HepG2 (cell line): ENCODE measurements around the gene ROBO3. TPM values are rescaled to one million over a fixed set of nuclear protein-coding genes. Genes with fewer than 3 reads are reported as not detected.

Experiments used
- ATF4 ChIP-seq, 2 experiments: fragments of 450-650 bp in 1 of 2; sonication (generic) in 1 of 2; formaldehyde crosslinking; IDR thresholded peaks; 2 replicates each; pipeline versions ENCODE4 v1.5.0 to v1.8.0; 2020 to 2022; ENCODE audit warnings: mild to moderate bottlenecking in 1 of 2, missing genetic modification reagents in 1 of 2
- CEBPZ ChIP-seq: IDR thresholded peaks from 2 replicates; pipeline ENCODE4 v1.6.1; 2012; ENCODE audit warnings: low read length, improper control_type of control experiment
- CHD4 ChIP-seq: fragments of 200-600 bp; sonication (generic); IDR thresholded peaks from 2 replicates; pipeline ENCODE4 v1.7.0; 2017; ENCODE audit warnings: mild to moderate bottlenecking, low read length, borderline replicate concordance
- ELK4 ChIP-seq: sonication (generic); formaldehyde crosslinking; IDR thresholded peaks from 2 replicates; pipeline ENCODE4 v1.9.0; 2021; ENCODE audit warnings: missing genetic modification reagents, borderline replicate concordance
- GRHL1 ChIP-seq: sonication (generic); formaldehyde crosslinking; conservative IDR thresholded peaks from 2 replicates; pipeline ENCODE4 v1.8.0; 2022; ENCODE audit warnings: missing genetic modification reagents
- ISL2 ChIP-seq: sonication (generic); formaldehyde crosslinking; IDR thresholded peaks from 2 replicates; pipeline ENCODE4 v1.5.0; 2020; ENCODE audit warnings: missing genetic modification reagents
- KAT7 ChIP-seq: IDR thresholded peaks from 2 replicates; pipeline ENCODE4 v1.6.1; 2018; ENCODE audit warnings: borderline replicate concordance, missing compliant biosample characterization
- KLF15 ChIP-seq: sonication (generic); formaldehyde crosslinking; IDR thresholded peaks from 2 replicates; pipeline ENCODE4 v1.8.1; 2023; ENCODE audit warnings: borderline replicate concordance, mild to moderate bottlenecking, inconsistent platforms, missing genetic modification reagents, mixed read lengths
- MTF2 ChIP-seq: sonication (generic); formaldehyde crosslinking; IDR thresholded peaks from 2 replicates; pipeline ENCODE4 v1.5.0; 2020; ENCODE audit warnings: missing genetic modification reagents, borderline replicate concordance
- NFYB ChIP-seq: sonication (generic); formaldehyde crosslinking; IDR thresholded peaks from 2 replicates; pipeline ENCODE4 v1.4.0; 2020; ENCODE audit warnings: missing genetic modification reagents
- PATZ1 ChIP-seq: sonication (generic); formaldehyde crosslinking; IDR thresholded peaks from 2 replicates; pipeline ENCODE4 v1.4.0; 2020; ENCODE audit warnings: missing genetic modification reagents
- RFXANK ChIP-seq: IDR thresholded peaks from 2 replicates; pipeline ENCODE4 v1.6.1; 2016
- SYNCRIP ChIP-seq: fragments of 200-400 bp; formaldehyde crosslinking; IDR thresholded peaks from 2 replicates; pipeline ENCODE4 v1.6.1; 2018; ENCODE audit warnings: mild to moderate bottlenecking, low read depth, low read length; ENCODE audit not compliant: insufficient read depth
- YY1 ChIP-seq: IDR thresholded peaks from 2 replicates; pipeline ENCODE4 v1.6.1; 2011; ENCODE audit warnings: low read length, low read depth, moderate library complexity, mild to moderate bottlenecking; ENCODE audit not compliant: insufficient read depth, insufficient replicate concordance
- ZNF253 ChIP-seq: sonication (generic); formaldehyde crosslinking; IDR thresholded peaks from 2 replicates; pipeline ENCODE4 v1.8.0; 2022; ENCODE audit warnings: mild to moderate bottlenecking, missing genetic modification reagents, borderline replicate concordance
- ZNF740 ChIP-seq: sonication (generic); formaldehyde crosslinking; IDR thresholded peaks from 2 replicates; pipeline ENCODE4 v1.4.0; 2020; ENCODE audit warnings: missing genetic modification reagents
- ZNF784 ChIP-seq: sonication (generic); formaldehyde crosslinking; IDR thresholded peaks from 2 replicates; pipeline ENCODE4 v1.5.1; 2020; ENCODE audit warnings: missing genetic modification reagents, mild to moderate bottlenecking, borderline replicate concordance
- polyA plus RNA-seq, 8 experiments: library from polyadenylated mRNA; depleted of rRNA in 3 of 8; stranded (reverse) in 7 of 8; unstranded in 1 of 8; fragments of >200 nt; fragmentation: Illumina TruSeq in 4 of 8; extraction: Trizol in 4 of 8; gene quantifications; 2 replicates each; pipeline versions ENCODE4 v1.2.1 to v1.2.3, GENCODE V29; 2011 to 2016; ENCODE audit warnings: low read depth in 4 of 8, missing spikeins in 1 of 8, mixed read lengths in 1 of 8; ENCODE audit not compliant: insufficient read depth in 1 of 8
- total RNA-seq, 5 experiments: library from RNA; depleted of rRNA; stranded (reverse); fragments of >200 nt; fragmentation: Illumina TruSeq; extraction: Trizol; gene quantifications; 2 replicates each; pipeline ENCODE4 v1.2.3, GENCODE V29; 2016; ENCODE audit warnings: low read depth in 1 of 5

ROBO3 gene
- total and polyA plus RNA-seq, 2 of the 13 experiments (the other 11 are each of a cell fraction or from before 2014, with no cell fraction given) = 0.07 to 2.4 TPM

- TF ChIP-seq CEBPZ (no peak), ZNF740 (CRISPR knock-in tag) (no peak), CHD4 (no peak), KLF15 (no peak), ATF4 (CRISPR knock-in tag; IDR thresholded peaks at IDR 0.05) (no peak), KAT7 (no peak), GRHL1 (CRISPR knock-in tag) (no peak), ISL2 (peak; percentile 83), MTF2 (no peak), ELK4 (CRISPR knock-in tag) (no peak), NFYB (CRISPR knock-in tag) (no peak), SYNCRIP (no peak), PATZ1 (CRISPR knock-in tag) (peak; percentile 11; the same call in 1 of the 2 replicates), YY1 (no peak), ZNF784 (no peak), RFXANK (CRISPR knock-in tag) (no peak), ZNF253 (CRISPR knock-in tag) (no peak)
These were observed 17.3 kb downstream of the ROBO3 start (continued) for GRCh38 chr11:124882339-124883071.
